M059J (cell line): ENCODE results near the gene SLC7A10. TPM values are rescaled to one million over a fixed set of nuclear protein-coding genes. Genes with fewer than 3 reads are reported as not detected.

Source experiments
- DNase-seq: peaks from one replicate; pipeline ENCODE4 v3.0.0-alpha.2; 2012; ENCODE audit warnings: low read depth
- total RNA-seq: library from RNA; depleted of rRNA; stranded (reverse); fragments of >200 nt; shearing (Covaris generic); gene quantifications from 2 replicates; pipeline ENCODE4 v1.2.3, GENCODE V29; 2014

The SLC7A10 gene
- total RNA-seq, 1 experiment from 2014 or later: not detected

GRCh38 chr19:33254245-33254824 is 28.7 kb upstream of the SLC7A10 start:
- DNase-seq: no peak

- DNase-seq: no peak
These were observed 27.3 kb upstream of the SLC7A10 start for GRCh38 chr19:33252971-33253370.

- DNase-seq: no peak
These were observed 26.8 kb upstream of the SLC7A10 start for GRCh38 chr19:33252418-33252962.

GRCh38 chr19:33251526-33252090 is 26.0 kb upstream of the SLC7A10 start:
- DNase-seq: no peak

GRCh38 chr19:33251076-33251475 is 25.4 kb upstream of the SLC7A10 start:
- DNase-seq: no peak

GRCh38 chr19:33250500-33250899 is 24.9 kb upstream of the SLC7A10 start:
- no peak for DNase-seq

GRCh38 chr19:33249740-33250366 is 24.2 kb upstream of the SLC7A10 start:
- no peak for DNase-seq

GRCh38 chr19:33248954-33249613 is 23.4 kb upstream of the SLC7A10 start:
- peak; percentile 63 for DNase-seq

- DNase-seq: no peak
These were observed 22.9 kb upstream of the SLC7A10 start for GRCh38 chr19:33248553-33248953.

- DNase-seq: no peak
These were observed 22.5 kb upstream of the SLC7A10 start for GRCh38 chr19:33248104-33248503.

- DNase-seq: no peak
These were observed 21.8 kb upstream of the SLC7A10 start for GRCh38 chr19:33247441-33247819.

GRCh38 chr19:33246709-33247440 is 21.2 kb upstream of the SLC7A10 start:
- DNase-seq: no peak

- no peak for DNase-seq
These were observed 20.5 kb upstream of the SLC7A10 start for GRCh38 chr19:33245948-33246708.

- no peak for DNase-seq
These were observed 17.3 kb upstream of the SLC7A10 start for GRCh38 chr19:33242911-33243310.

GRCh38 chr19:33242131-33242530 is 16.5 kb upstream of the SLC7A10 start:
- no peak for DNase-seq

- DNase-seq: no peak
These were observed 16.0 kb upstream of the SLC7A10 start for GRCh38 chr19:33241530-33242101.

- no peak for DNase-seq
These were observed 15.5 kb upstream of the SLC7A10 start for GRCh38 chr19:33241091-33241529.

GRCh38 chr19:33240181-33240771 is 14.6 kb upstream of the SLC7A10 start:
- no peak for DNase-seq

GRCh38 chr19:33239223-33239975 is 13.7 kb upstream of the SLC7A10 start:
- DNase-seq: no peak
